GM23338 (cell line): ENCODE measurements around the gene ZNF638.

Experiments
- CTCF ChIP-seq, 2 experiments: fragments of 200-600 bp in 1 of 2; sonication (generic) in 1 of 2; conservative IDR thresholded peaks; 2 replicates each; pipeline versions ENCODE4 v1.5.1 to v1.6.1; 2016 to 2017; ENCODE audit warnings: antibody characterized with exemption in 2 of 2, low read depth in 2 of 2, mild to moderate bottlenecking in 2 of 2, moderate library complexity in 1 of 2
- ETS1 ChIP-seq: IDR thresholded peaks from 2 replicates; pipeline ENCODE4 v1.6.1; 2016; ENCODE audit warnings: antibody characterized with exemption
- EZH2 ChIP-seq: fragments of 200-600 bp; sonication (generic); IDR thresholded peaks from one replicate; pipeline ENCODE4 v1.8.0; 2017; ENCODE audit warnings: antibody characterized with exemption, mild to moderate bottlenecking, low read depth; ENCODE audit not compliant: unreplicated experiment
- EZH2phosphoT487 ChIP-seq: fragments of 200-600 bp; sonication (generic); IDR thresholded peaks from one replicate; pipeline ENCODE4 v1.8.1; 2018; ENCODE audit warnings: antibody characterized with exemption; ENCODE audit not compliant: unreplicated experiment
- NANOG ChIP-seq: IDR thresholded peaks from 2 replicates; pipeline ENCODE4 v1.6.1; 2016; ENCODE audit warnings: antibody characterized with exemption, borderline replicate concordance
- POLR2AphosphoS5 ChIP-seq: IDR thresholded peaks from 2 replicates; pipeline ENCODE4 v1.6.1; 2016; ENCODE audit warnings: antibody characterized with exemption, low read depth
- ZNF114 ChIP-seq: fragments of 250-450 bp; sonication (Bioruptor Pico); IDR thresholded peaks from 2 replicates; pipeline ENCODE4 v1.5.0; 2020; ENCODE audit warnings: mild to moderate bottlenecking, moderate library complexity
- ZNF331 ChIP-seq: fragments of 250-450 bp; sonication (Bioruptor Pico); IDR thresholded peaks from 2 replicates; pipeline ENCODE4 v1.5.0; 2020; ENCODE audit warnings: low read depth, mild to moderate bottlenecking, moderate library complexity
- TF ChIP-seq, protein P1 (sequence below): IDR thresholded peaks from one replicate; pipeline ENCODE4 v1.6.1; 2018; ENCODE audit warnings: antibody characterized with exemption; ENCODE audit not compliant: unreplicated experiment

DNA sequence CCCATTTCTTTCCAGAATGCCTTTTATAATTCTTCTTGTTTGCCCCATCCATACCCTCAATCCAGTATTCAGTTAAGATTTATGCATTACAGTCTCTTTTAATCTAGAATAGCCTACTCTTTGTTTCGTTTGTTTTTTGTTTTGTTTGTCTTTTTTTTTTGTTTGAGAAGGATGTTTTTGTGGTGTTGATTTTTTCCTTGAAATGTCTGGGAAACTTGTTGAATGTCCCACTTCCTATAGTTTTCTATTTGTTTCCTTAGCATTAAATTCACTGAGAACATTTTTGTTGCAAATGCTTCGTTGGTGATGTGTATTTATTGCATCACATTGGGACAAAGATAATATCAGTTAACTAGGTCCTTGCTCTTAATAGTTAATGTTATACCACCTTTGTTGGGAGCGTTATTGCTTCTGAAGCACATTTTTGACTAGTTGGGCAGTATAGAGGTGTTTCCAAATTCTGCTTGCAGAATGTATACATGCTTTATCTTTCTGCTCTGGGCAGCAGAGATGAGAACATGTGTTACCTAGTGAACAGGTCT lies 28.9 kb downstream of the ZNF638 start:
- TF ChIP-seq CTCF (conservative IDR thresholded peaks at IDR 0.05; ENCODE audit: low read depth in 2 of 2) (no peak), ZNF114 (no peak), POLR2AphosphoS5 (no peak), EZH2phosphoT487 (no peak), ZNF331 (no peak), EZH2 (no peak), NANOG (no peak), ETS1 (no peak)
- TF ChIP-seq, protein P1, sequence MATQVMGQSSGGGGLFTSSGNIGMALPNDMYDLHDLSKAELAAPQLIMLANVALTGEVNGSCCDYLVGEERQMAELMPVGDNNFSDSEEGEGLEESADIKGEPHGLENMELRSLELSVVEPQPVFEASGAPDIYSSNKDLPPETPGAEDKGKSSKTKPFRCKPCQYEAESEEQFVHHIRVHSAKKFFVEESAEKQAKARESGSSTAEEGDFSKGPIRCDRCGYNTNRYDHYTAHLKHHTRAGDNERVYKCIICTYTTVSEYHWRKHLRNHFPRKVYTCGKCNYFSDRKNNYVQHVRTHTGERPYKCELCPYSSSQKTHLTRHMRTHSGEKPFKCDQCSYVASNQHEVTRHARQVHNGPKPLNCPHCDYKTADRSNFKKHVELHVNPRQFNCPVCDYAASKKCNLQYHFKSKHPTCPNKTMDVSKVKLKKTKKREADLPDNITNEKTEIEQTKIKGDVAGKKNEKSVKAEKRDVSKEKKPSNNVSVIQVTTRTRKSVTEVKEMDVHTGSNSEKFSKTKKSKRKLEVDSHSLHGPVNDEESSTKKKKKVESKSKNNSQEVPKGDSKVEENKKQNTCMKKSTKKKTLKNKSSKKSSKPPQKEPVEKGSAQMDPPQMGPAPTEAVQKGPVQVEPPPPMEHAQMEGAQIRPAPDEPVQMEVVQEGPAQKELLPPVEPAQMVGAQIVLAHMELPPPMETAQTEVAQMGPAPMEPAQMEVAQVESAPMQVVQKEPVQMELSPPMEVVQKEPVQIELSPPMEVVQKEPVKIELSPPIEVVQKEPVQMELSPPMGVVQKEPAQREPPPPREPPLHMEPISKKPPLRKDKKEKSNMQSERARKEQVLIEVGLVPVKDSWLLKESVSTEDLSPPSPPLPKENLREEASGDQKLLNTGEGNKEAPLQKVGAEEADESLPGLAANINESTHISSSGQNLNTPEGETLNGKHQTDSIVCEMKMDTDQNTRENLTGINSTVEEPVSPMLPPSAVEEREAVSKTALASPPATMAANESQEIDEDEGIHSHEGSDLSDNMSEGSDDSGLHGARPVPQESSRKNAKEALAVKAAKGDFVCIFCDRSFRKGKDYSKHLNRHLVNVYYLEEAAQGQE: no peak
